GM21528 (cell line): ENCODE measurements around the gene ADCY4.

Experiments
- ATAC-seq: cut with Tn5 transposase; IDR thresholded peaks from one replicate; pipeline ENCODE4 v1.9.1; 2021; ENCODE audit warnings: mild to moderate bottlenecking, moderate library complexity; ENCODE audit not compliant: unreplicated experiment, low FRiP score

Gene ADCY4

DNA sequence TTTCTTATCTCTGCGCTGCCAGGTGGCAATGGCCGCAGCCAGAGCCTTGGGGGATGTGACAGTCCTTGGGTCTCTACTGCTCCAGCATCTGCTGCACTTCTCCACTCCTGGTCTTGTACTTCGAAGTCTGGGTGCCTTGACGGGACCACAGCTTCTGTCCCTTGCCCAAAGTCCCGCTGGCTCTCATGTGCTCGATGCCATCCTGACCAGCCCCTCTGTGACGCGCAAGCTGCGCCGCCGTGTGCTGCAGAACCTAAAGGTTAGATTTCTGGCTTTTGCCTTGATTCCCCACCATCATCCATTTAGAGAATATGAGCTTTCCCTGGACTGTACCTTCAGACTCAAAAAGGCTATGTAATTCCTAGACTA is 30.9 kb downstream of the ADCY4 start:
- no peak for ATAC-seq

DNA sequence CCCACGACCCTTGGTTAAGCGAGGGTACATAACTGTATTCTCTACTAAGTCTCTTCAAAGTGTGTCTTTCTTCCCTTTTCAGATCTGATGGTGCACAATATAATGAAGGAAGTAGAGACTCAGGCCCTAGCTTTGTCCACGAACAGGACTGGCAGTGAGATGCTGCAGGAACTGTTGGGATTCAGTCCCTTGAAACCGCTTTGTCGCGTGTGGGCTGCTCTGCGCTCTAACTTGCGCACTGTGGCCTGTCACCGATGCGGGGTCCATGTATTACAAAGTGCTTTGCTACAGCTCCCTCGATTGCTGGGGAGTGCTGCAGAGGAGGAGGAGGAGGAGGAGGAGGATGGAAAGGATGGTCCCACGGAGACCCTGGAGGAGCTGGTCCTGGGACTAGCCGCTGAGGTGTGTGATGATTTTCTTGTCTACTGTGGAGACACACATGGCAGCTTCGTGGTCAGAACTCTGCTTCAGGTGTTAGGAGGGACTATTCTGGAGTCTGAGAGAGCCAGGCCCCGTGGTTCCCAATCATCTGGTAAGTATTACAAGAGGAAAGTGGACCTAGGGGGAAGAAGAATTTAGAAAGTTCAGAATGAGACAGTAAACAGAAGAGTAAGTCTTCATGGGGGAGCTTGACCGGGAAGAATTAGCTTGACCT is 34.4 kb downstream of the ADCY4 start:
- ATAC-seq, result no peak

DNA sequence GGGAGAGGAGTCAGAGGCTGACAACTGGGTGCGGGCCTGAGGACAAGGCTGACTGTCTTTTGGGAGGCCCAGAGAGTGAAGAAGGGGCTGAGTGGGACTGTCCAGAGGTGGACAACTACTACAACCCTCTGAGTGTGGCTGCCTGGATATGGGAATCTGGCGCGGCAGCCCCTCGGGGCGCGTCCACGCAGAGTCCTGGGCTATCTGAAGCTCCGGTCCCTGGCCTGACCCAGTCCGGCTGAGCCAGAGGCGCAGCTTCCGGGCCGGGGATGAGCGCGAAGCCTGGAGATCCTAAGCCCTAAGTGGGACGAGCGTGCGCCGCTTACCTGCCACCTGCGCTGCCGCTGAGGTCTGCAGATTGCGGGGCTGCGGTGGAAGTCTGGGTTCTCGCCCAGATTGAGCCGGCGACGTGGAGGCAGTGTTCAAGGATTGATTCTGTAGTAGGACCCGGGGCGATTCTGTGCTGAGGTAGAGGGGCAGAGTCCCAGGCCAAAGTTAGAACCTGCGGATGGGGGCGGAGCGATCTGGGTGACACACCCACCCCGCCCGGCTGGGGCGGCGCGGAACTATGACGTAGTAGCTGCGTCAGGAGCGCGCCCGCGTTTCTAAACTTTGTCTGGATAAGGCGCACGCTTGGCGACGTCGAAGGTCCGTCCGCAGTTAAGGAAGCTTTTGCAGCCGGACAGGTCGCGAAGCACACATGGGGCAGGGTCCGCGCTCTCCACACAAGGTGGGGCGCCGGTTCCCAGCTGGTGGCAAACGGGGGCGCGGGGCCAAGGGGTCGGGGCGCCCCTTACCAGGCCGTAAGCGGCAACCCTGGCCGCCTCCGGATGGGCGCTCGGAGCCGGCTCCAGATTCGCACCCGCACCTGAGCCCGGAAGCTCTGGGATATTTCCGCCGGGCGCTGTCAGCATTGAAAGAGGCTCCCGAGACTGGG is 35.3 kb downstream of the ADCY4 start, which contains the start of the genes DHRS1 and NOP9:
DHRS1 (minus strand) TSS at position 526 of the 937 bp plus-strand sequence. CDS start 674 bp downstream, outside the sequence.
NOP9 (plus strand) TSS at position 596 of the 937 bp plus-strand sequence; CDS start at position 701, 105 bp downstream.
- peak; percentile 75 for ATAC-seq

DNA sequence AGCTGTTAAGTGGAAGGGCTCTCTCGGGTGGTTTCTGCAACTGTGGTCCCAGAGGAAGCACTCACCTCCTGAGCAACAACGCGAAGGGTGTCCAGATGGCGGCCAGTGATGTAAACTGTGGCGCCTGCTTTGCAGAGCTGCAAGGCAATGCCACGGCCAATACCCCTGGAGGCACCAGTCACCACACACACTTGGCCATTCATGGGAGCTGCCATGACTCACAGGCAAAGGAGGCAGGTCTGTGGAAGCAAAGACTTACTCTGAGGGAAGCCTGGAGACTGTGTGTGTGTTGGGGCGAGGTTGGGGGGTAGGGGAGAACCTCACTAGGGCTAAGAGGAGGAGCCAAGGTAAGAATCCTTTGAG is 36.0 kb downstream of the ADCY4 start:
- no peak for ATAC-seq

DNA sequence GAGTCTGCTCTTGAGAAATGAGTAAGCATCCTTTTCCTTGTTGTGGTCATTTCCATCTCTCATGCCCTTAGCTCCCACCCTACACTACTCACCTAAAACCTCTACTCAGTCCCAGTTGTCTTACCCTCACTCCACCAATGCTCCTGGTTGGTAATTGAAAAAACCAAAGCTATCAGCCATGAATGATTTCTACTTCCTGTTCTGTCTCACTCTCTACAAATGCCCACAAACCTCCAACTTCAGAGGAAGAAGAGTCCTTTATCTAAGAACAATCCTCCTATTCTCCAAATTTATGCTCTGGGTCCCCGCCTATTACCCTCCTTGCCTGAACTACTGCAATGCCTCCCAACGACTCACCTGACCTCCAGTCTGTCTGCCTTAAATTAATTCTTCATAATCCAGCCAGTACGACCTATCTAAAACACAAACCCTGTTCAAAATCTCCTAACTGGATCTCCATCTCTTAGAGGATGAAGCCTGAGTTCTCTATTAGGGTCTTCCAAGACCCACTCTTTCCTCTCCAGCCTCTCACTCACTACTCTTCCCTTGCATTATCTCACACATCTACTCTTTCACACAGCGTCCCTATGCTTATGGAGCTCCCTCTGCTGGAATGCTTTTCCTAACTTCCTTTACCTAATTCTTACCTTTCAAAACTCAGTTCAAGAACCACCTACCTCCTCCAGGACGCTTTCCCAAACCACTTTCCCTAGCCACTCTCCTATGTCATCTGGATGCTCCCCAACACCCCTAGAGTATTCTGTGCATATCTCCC is 37.5 kb downstream of the ADCY4 start:
- peak; percentile 5 for ATAC-seq

DNA sequence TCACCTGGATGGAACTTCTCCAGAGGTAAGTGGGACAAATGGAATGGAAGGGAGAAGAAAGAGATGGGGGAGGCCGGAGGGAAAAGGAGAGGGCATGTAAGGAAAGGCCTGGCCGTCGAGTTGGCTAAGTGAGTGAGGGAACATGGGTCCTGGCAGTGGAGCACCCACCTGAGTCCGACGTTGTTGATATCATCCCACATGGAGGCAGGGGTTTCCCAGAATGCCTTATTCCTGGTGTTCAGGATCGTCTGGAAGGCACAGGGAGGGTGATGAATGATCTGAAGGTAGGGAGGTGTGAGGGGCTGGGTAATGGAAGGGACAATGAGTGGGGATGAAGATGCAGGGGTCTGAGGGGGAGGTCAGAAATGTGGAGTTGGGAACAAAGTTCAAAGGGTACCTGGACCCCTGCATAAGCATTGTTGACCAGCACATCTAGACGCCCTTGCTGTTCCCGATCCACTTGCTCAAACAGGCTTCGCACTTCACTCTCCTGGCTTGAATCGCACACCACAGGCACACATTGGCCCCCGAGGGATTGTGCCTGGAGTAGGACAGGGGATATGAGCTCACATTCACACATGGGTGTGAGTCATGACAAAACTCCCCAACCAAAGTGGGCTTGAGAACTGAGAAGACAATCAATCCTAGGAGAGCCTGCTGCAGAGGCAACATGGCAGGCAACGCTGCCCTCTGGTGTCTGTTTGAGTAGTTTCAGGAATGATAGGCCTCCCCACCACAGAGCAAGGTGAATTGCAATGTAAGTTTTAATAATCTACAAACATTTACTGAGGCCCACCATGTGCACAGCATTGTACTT is 38.3 kb downstream of the ADCY4 start:
- ATAC-seq, result peak; percentile 46

DNA sequence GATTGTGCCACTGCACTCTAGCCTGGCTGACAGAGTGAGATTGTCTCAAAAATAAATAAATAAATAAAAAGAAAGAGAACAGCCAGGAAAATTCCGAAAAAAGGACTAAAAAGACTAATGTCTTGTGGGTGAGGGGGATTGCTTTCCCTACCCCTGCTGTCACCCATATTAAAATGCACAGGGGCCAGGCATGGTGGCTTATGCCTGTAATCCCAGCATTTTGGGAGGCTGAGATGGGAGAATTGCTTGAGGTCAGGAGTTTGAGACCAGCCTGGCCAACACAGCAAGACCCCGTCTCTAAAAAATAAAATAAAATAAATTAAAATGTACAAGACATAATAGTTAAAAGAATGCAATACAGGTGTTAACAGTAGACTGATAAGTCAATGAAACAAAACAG is 41.3 kb downstream of the ADCY4 start:
- ATAC-seq, result no peak

DNA sequence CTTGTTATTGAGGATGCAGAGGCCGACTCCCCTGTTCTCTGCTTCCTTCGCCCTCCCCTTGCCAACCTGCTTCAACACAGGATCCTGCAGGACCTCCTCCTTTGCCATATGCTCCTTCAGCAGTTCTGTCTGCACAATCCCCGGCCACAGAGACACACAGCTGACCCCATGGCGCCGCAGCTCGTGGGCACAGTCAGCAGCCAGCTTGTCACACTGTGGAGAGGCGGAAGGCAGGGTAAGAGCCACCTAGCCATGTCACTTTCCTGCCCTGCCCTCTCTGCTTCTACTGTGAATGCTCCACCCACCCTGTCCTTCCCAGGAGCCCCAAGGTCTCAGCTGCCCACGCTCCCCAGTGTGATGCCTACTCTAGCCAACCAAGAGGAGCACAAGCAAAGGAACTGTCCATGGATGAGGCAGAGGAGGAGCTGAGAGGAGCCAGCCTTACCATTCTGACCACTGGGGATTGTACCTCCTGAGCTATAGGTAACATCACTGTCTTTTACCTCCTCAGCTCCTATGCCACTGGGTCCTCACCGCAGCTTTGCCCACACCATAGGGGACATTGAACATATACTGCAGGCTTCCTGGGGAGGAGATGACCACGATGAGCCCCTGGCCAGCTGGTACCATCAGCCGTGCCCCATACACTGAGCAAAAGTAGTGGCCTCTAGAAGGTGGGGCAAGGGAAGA is 42.6 kb downstream of the ADCY4 start:
- ATAC-seq, result no peak

DNA sequence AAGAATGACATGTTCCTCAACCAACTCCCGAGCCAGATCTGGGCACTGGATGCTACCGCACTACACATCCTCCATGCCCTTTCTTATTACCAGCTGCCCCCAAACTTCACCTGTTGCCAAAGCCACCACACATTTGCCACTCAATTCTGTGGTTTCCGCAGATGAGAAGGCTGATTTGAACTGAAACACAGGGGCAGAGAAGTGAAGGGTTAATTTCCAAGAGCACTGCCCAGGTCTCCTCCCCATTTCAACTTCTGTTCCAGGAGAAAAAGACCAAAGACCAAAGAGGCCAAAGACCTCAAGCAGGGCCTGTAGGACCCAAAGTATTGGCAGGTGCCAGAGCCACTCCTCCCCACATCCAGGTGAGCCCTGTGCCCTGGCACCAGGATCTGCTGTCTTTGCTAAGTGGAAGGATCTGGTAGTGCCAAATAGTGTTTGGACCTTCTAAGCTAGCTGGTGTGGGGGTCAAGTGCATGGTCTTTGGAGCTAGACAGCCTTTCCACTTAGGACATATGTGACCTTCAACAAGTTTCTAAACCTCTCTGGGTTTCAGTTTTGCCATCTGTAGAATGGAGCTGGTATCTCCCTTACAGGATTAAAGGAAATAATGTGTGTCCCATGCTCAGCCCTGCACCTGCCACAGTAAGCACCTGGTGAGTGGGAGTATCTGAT is 43.3 kb downstream of the ADCY4 start:
- ATAC-seq, result no peak

DNA sequence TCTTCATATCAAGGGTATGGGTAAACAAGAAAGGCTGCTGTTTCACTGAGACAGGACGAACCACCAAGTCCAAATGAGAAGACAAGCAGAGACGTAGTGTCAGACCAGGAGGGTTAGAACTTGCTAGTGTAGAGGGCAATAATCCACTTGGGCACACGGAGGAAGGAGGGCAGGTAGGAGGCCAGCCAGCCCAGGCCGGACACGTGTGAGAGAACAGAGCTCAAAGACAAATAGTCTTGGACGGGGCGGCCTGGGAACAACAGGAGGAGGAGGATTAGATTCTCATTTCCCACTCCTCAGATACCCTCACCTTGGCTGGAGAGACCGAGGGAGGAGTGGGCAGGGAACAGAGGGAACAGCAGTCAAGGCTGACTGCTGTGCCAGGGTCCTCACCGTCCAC is 44.1 kb downstream of the ADCY4 start:
- ATAC-seq, result no peak

DNA sequence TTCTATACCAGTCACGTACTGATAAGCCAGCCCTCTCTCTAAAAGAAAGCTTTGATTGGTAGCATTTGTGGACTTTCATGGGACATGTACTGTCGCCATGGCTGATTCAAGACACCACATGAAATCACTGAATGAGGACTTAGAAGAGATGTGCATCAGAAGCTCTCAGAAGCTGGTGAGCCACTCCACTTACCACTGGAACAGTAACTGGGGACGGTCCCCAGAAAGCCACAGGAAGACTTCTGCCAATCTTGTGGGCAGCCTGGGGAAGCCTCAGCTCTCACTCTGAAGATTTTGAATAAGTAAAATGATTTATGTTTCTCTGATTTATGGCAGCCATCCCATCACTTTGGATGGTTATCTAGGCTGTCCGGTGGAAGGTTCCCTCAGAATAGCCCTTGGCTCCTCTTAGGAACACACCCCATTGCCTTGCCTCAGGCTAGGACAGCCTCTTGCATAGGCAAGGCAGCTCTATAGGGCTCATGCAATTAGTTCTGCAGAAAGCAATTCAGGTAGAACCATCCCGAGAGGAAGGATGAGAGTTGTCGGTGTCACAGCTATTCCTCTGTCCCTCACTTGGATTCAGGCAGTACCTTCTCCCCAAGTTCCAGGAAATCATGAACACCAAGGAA is 45.1 kb downstream of the ADCY4 start:
- no peak for ATAC-seq

DNA sequence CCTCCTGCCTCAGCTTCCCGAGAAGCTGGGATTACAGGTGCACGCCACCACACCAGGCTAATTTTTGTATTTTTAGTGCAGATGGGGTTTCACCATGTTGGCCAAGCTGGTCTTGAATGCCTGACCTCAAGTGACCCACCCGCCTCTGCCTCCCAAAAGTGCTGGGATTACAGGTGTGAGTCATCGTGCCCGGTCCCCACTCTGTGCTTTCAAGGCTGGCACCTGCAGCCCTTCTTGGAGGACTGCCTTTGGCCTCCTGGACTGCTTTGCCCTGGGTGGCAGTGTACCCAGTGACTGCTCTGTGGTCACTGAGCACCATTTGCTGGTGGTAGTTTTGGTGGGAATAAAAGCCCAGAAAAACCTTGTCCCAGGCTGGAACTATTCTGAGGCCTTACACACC is 47.9 kb downstream of the ADCY4 start:
- ATAC-seq, result no peak

DNA sequence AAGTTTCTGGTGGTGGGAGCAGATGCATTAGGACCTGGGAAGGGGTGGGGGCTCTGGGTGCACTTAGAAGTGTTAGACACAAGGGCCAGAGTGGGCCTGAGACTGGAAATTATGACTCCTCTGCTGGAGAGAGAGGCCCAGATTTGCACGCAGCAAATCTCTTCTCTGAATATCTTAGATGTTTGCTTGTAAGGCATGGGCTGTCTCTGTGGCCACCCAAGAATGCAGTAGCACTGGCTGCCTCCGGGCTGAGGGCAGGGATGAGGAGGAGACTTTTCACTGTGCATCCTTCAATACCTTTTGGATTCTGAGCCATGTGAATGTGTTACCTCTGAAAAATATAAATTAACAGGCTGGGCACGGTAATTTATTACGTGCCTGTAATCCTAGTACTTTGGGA is 49.5 kb downstream of the ADCY4 start:
- no peak for ATAC-seq

DNA sequence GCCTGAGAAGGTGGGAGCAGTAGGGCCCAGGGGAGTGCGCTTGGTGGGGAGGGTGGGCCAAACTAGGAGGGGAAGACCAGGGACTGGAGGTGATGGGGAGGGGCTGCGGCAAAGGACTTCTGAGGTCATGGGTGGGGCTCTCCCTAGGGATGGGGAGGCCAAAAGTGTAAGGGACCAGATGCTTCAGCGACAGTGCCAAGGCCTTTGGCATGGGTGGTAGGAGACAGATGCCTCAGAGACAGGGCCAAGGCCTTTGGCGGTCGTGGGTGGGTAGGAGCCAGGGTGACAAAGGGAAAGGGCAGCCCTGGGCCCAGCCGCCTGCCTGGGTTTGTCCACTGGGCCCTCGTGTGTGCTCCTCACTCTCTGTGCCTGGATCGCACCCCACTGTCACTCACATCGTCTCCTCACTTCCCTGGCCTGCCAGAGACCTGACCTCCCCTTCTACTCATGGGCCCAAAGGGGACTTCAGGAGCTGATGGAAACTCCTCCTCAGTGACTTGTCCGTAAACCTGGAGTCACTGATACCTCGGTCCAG is 50.3 kb downstream of the ADCY4 start:
- no peak for ATAC-seq

DNA sequence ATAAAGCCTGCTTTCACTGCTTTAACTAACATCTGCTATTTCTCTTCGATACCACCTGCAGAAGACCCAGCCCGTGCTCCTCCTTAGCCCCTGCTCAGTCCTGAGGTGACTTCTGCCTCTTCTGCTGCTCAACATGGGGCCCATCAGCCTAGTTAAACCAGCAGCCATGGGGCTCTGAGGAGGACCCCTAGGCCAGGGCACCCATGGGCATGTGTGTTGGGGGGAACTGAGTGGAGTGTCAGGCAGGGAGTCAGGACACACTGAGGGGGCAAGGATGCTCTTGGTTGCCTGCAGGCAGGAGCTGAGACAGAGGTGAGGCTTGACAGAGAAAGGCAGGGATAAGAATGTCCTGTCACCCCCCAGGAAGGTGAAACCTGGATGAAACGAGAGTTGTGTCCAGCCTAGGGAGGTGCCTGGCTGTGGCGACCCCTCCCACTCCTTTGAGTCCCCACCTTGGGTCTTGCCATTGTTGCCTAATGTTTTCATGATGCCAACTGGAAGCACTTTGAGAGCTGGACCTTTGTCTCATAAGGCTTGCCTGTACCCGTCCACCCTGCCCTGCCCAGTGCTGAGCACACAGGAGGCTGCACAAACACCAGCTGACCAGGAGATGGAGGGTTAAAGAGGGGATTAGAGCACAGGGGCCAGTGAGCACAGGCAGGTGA is 50.9 kb downstream of the ADCY4 start:
- ATAC-seq, result no peak

DNA sequence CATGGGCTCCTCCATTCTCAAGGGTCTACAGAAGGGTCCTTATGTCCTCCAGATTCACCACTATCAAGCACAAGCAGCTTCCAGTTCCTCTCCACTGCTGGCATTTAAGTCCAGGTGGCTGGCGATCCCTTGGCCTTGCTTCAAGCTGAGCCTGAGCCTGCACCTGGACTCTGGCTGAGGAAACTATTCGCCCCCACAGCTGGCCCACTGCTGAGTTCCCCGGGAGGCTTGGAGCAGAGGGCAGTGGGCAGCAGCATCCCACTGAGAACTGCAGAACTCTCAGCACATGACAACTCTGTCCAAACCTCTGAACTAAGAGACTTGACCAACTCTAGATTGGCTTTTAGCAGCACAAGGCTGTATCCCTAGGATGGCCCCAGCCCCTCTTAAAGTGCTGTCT is 52.1 kb downstream of the ADCY4 start:
- no peak for ATAC-seq

DNA sequence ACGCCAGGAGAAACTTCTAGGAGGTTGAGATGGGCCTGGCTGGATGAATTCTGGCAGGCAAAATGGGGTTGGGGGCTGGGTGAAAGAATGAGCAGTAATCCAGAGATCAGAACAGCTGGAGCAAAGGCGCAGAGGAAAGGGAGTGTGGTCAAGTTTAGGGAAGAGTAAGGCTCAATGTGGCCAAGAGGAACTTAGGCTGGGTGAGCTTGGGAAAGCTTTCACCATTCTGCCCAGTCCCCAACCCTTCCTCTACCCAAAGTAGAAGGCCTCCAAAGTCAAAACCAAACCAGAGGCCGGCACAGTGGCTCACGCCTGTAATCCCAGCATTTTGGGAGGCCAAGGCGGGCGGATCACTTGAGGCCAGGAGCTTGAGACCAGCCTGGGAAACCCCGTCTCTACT is 53.2 kb downstream of the ADCY4 start:
- ATAC-seq, result no peak
